Brain pericyte (primary cell): ENCODE data around the gene FAR2.
A peak's percentile ranks its signal among the peaks of the same experiment; 100 is the strongest.

ENCODE experiments used
- DNase-seq: peaks from one replicate; pipeline ENCODE4 v3.0.0-alpha.2; 2012; ENCODE audit warnings: low read depth, low spot score

The FAR2 gene

DNA sequence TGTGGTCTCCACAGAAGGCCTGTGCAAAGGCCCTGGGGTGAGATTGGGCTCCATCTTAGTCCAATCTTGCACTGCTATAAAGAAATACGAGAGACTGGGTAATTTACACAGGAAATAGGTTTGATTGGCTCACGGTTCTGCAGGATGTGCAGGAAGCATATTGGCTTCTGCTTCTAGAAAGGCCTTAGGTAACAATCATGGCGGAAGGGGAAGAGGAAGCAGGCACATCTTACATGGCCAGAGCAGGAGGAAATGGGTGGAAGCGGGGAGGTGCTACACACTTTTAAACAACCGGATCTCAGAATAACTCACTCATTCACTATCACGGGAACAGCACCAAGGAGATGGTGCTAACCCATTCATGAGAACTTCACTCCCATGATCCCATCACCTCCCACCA lies 55.4 kb downstream of the FAR2 start:
- no peak for DNase-seq

GRCh38 chr12:29207120-29207519 lies 58.0 kb downstream of the FAR2 start:
- DNase-seq: peak; percentile 7

- no peak for DNase-seq
Measured at GRCh38 chr12:29208060-29208459, 59.0 kb downstream of the FAR2 start.

DNA sequence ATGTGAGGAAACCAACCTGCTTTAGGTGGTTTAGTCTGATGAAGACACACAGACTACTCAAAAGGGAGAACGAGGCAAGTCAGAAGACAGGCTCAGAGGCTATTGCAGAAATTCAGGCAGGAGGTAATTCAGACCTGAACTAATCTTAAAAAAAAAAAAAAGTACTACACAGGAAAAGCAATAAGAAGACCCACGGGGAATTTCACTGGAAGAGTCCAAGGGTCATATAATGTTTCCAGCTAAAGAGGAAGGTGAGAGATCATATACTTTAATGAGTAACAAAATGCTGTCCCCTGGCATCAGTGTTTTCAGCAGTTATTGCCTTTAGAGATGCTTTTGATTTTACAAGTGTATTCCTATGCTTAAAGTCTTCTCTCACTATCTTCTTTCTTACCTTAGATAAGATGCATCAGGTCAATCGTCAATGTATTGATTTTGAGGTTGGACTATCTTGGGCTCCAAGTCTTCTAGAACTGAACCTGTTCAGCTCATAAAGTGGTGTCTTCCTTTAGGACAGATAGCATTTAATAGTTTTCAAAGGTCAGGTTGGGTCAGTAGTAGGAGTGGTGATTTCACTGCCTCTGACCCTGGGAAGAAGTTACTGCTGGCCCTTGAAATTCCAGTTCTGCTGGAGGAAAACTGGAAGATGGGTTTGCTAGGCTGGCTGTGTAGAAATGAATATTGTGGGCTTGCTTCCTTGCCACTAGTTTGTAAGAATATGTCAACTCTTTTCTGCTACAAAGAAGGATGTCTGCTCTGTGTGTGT lies 60.0 kb downstream of the FAR2 start:
- DNase-seq: no peak

- no peak for DNase-seq
Measured at GRCh38 chr12:29211696-29212095, 62.6 kb downstream of the FAR2 start.

GRCh38 chr12:29212682-29213403 lies 63.8 kb downstream of the FAR2 start:
- DNase-seq: no peak

- no peak for DNase-seq
Measured at GRCh38 chr12:29216266-29216665, 67.2 kb downstream of the FAR2 start.

DNA sequence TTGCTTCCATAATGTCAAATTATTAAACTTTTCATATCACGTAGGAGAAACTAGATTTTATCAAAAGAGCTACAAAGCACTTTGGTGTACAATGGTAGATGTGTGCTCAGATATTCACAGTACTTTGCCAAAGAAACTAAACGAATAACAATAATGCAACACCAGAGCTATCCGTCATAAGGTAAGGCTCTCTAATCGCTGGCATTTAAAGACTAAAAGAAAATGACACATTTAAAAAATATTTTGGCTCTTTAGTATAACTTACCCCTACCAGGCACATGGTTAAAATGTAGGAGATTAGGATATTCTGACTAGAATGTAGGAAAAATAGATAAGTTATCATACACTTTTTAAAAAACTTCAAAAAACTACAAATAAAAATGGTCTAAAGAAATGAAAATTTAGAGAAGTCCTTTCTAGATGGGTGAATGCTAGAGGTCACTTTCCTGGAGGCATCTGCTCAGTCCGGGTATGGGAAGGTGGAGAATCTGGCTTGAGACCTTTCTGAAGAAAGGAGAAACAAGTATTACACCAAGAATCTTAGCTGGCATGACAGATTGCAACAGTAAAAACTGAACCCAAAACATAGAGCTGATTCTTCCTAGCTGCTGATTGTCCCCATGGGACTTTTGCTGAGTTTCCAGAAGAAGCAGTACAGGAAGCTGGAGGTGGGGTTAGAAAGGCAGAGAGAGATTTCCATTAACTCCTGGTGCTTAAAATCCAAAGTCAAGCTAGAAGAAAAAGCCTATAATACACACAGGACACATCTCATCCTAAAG lies 67.9 kb downstream of the FAR2 start:
- DNase-seq: peak; percentile 25

GRCh38 chr12:29220632-29221336 lies 71.7 kb downstream of the FAR2 start:
- DNase-seq: no peak

- DNase-seq: no peak
Measured at GRCh38 chr12:29222200-29222599, 73.1 kb downstream of the FAR2 start.

DNA sequence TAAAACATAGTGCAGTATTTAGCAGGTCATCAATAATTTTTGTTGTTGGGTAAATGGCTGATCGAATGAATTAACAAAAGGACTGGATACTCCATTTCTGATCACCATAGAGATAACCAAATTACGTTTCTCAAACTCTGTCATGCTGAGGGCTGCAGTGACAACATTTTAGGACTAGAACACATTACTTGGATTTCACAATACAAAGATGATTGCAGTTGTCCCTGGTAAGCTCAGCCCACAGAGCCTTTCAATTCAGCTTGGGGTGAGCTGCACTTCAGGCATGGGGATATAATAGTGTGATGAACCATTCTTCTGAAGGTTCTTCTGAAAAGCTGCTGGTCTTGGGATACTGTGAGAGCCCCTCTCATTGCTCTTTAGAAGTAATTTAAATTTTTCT lies 74.3 kb downstream of the FAR2 start:
- no peak for DNase-seq

- no peak for DNase-seq
Measured at GRCh38 chr12:29223956-29224543, 75.0 kb downstream of the FAR2 start.

DNA sequence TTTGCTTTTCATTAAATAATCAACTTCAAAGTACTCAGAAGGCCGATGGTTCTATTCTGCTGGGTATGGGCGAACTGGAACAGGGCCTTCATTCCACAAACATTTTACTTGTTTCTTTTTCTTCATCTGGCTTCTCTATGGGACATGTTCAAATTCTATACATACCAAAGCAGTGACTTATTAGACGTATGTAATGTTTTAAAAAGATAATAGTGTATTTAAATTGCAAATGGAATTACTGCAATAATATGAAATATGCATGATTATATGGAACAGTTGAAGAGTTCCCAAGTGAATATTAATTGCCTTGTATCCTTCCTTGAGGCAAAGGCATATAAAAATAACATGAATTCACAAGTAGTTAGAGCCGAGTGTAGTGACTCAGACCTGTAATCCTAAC lies 75.5 kb downstream of the FAR2 start:
- no peak for DNase-seq

DNA sequence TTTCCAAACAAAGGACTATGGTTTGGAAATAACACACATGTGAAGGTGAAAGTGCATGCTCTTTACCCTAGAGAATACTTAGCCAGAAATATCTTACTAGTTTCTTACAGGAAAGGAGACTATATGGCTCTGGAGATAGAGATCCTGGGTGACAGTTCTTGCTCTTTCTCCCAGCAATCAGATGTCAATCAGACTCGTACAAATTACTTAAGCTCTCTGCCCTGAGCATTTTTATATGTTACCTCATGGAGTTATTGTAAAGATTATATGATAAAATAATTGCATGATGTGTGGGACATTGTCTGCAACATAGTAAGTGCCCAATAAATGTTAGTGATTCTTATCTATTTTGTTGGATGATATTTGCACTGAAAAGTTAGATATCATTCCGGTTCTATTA lies 76.8 kb downstream of the FAR2 start:
- DNase-seq: no peak

GRCh38 chr12:29226616-29227015 lies 77.5 kb downstream of the FAR2 start:
- DNase-seq: no peak

DNA sequence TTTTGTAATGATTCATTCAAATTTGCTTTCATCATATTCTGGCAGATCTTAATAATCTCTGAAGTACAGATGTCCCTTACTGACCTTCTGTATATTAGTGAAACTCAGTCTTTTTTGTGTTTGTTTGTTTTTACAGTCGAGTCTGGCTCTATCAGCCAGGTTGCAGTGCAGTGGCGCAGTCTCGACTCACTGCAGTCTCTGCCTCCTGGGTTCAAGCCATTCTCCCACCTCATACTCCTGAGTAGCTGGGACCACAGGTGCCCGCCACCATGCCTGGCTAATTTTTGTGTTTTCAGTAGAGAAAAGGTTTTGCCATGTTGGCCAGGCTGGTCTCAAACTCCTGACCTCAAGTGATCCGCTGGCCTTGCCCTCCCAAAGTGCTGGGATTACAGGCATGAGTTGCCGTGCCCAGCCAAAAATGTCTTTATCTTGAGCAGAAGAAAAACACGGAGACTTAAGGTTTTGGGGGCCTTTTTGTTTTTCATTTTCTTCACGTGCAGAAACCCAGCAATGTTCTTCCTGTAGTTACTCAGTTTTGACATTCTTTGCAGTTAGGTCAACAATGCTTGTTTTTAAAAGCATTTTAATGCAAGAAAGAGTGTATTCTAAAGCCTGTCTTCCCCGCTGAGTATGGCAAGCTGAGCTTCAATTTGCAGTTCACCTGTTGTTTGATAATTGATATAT lies 79.5 kb downstream of the FAR2 start:
- DNase-seq: no peak

DNA sequence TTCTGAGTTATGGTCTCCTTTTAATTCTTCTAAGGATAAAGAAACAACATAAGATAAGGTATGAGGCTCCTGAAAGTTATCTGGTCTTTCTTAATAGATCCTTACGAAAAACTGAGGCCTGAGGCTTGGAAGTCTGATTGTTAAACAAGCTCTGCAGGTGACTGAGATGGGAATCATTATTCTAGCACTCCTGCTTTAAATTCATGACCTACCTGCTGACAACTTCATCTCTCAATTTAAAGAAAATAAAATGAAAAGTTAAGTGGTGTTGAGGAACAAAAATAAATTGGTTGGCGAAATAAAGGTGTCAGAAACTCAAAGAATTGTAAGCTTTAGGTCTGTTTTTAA lies 80.1 kb downstream of the FAR2 start:
- no peak for DNase-seq

- no peak for DNase-seq
Measured at GRCh38 chr12:29229937-29230336, 80.9 kb downstream of the FAR2 start.

DNA sequence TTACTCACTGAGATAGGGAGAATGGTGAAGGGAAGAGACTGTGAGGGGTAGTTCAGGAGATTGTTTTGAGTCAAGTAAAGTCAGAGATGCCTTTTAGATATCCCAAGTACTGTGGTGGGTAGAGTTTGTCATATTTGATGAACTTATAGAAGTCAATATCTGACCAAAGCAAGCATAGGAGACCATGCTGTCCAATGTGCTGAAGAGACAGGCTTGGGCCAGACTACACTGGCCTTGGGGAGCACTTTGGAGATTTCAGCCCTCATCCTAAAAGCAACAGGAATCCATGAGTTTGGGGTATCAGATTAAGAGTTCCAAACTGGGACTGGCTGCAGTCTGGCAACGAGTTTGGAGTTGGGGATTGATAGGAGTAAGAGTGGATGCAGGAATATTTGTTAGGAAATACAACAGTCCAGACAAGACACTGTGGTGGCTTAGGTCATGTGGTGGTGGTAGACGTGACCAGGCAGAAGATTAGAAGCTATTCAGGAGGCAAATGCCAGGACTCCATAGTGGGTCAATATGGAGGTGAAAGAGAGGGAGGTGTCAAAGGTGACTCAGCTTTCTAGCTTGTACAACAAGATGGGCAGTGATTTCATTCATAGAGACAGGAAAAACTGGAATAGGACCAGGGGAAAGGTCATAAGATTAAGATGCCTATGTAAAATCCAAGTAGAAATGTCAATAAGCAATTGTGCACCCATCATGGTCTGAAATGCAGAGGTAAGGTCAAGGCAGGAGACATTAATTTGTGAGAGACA lies 81.9 kb downstream of the FAR2 start:
- DNase-seq: no peak

- no peak for DNase-seq
Measured at GRCh38 chr12:29232086-29232485, 83.0 kb downstream of the FAR2 start.
